Measurements from ENCODE around the gene DIO1.
"Not testable (repeated sequence)": the region's sequence is repeated elsewhere in the genome, so short reads cannot be mapped to it uniquely, and the experiment has no call there.

The DIO1 gene

GRCh38 chr1:53893999-53894636 lies at the start of gene DIO1:
Gene DIO1 (plus strand): TSS chr1:53894187. CDS start chr1:53894211, 24 bp downstream.
- peak; percentile 6 for DNase-seq

GRCh38 chr1:53847980-53848379 lies 46.0 kb upstream of the DIO1 start:
- DNase-seq = no peak

DNA sequence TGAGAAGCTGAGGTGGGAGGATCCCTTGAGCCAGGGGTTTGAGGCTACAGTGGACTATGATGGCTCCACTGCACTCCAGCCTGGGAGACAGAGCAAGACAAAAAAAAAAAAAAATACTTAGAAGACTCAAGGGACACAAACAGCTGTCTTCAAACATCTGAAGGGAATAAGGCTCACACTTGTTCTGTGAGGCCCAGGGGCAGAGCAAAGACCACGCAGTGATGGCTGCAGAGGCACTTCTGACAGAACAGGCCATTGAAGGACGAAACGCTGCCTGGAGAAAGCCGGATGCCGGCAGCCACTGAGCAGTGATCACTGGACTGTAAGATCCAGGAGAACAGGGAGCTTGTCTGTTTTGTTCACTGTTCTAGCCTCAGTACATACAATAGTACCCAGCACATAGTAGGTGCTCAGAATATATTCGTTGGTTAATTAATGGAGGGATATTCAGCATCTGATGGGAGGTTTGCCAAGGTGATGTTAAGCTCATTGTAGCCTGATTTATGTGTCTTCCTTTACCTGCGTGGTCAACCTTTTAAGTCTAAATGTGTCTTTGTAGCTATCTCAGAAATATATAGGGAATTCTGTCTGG lies 43.8 kb upstream of the DIO1 start:
- DNase-seq = no peak

DNA sequence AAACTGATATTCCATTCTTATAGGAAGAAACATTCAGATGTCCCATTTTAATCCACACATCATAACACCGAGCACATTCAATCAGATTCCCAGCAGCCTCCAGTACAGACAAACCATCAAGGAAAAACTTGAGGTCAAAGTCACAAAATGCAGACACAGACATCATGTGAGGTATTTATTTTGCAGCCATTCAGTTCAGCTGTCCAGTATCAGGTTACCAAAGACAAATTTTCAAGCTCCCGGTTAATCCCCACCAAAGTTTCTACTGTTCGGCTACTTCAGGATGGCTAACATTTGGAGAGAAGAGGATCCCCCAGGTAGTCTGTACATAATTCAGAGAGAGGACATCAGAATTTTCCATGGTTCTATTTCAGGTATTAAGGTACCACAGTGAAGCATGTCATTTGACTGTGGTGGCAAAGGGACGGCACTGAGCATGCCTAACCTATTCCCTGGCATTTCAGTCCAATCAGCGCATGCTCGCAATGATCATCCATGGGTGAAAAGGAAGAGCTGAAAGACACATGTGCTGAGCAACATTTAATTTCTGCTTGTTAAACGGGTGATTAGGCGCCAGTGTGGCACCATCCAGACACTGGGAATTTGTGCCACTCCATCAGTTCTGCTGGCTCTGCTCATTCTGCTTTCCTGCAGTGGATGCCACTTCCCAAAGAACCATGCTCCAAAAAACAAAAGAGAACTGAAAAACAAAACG lies 42.3 kb upstream of the DIO1 start:
- no peak for DNase-seq

GRCh38 chr1:53860967-53861411 lies 33.0 kb upstream of the DIO1 start:
- DNase-seq = peak; percentile 36

DNA sequence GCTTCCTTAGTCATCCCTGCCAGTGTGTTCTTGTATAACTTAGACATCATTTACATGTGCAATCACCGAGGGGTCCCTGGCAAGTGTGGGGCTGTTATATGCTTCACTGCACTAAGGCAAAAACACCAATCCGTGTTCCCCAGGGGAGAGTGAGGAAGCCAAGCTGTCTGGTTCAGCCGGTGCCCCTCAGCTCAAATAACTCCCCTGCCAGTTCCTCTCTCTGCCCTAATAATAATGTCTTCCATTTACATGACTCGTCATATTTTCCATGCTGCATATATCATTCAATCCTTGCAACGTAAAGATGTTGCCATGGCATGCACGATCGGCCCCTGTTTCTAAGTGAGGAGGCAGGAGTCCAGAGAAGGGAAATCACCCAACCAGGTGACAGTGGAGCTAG lies 31.5 kb upstream of the DIO1 start:
- no peak for DNase-seq

DNA sequence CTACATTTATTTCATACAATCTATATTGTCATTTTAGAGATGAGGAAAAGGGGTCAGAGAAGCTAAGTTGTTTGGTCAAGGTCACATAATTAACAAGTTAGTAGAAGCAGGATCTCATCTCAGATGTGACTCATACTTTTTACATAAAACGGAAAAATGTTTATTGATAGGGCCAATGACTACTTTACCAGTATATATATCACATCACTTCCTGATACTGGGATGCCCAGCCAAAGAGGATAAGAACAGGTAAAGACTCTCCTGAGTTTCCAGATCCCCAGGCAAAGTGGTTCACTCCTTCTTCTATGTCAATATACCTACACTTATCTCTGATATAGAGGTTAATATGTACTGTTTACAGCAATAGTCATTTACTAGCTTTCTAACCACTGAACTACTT lies 25.4 kb upstream of the DIO1 start:
- no peak for DNase-seq

DNA sequence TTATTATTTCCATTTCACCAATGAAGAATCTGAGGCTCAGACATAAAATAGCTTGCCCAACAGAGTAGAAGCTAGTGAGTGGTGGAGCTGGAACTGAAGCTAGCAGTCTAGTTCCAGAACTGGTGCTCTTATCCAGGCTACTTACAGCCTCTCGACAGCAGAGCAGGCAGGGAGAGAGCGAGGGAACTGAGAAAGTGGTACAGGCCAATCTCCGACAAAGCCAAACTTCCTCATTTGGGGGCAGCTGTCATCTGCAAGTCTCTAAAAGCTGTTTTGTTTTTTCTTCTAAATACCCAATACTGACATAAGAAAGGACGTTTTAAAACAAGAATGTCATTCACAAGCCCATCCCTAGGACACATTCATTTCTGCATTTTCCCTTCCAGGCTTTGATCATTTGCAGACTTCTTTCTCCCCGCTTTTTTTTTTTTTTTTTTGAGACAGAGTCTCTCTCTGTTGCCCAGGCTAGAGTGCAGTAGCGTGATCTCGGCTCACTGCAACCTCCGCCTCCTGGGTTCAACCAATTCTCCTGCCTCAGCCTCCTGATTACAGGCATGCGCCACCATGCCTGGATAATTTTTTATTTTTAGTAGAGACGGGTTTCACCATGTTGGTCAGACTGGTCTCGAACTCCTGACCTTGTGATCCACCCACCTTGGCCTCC lies 24.4 kb upstream of the DIO1 start:
- DNase-seq = no peak

GRCh38 chr1:53871221-53871620 lies 22.8 kb upstream of the DIO1 start:
- no peak for DNase-seq

DNA sequence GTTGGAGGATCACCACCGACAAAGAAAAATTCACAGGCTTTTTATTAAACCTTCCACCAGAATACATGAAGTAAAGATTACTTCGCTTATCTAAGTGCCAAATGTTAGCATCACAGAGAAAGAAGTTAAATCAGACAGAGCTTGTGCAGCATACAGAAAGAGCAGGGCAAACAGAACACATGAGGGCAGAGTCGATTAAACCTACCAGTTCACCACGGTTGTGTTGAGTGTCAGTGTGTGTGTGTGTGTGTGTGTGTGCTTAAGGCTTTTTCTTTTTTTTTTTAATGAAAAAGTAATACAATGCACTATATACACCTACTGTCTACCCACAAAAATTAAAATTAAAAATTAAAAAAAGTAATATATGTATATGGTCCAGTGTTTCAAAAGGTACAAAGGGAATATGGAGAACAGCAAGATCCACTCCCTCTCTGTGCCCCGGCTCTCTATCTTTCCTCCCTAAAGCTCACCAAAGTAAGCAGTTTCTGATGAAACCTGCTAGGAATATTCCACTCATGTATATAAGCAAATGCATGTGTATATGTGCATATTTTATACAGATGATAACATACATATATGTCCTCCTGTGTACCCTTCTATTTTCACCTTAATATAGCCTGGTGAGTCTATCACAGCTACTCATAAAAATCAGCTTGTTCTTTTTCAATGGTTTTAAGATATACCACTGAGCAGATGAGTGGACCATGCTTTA lies 22.1 kb upstream of the DIO1 start:
- no peak for DNase-seq

GRCh38 chr1:53875150-53875549 lies 18.8 kb upstream of the DIO1 start:
- not testable (repeated sequence) for DNase-seq

DNA sequence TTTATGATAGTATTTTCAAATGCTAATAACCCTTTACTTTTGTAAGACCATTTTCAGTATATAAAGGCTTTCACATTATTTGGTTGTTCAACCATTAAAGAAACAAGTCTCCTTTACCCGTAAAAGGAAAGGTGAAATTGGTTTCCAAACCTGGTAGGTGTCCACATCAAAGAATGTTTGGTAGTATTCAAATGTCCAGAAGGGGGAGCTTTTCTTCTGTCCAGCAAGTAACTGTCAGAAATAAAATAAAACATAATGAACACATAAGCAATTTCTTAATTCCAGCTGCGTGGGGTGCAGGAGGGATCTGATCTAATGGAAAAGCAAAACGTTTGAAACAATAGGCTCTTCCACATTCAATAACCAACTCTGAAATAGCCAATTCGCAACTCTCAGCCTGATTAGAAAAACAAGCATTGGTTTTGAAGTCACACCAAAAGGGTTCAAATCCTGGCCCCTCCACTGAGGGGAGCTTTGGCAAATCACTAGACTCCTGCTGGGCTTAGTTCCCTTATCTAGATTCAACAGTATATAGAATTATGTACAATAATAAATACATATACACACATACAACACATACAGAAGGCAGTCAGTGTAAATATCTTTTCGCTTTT lies 15.4 kb upstream of the DIO1 start:
- no peak for DNase-seq

DNA sequence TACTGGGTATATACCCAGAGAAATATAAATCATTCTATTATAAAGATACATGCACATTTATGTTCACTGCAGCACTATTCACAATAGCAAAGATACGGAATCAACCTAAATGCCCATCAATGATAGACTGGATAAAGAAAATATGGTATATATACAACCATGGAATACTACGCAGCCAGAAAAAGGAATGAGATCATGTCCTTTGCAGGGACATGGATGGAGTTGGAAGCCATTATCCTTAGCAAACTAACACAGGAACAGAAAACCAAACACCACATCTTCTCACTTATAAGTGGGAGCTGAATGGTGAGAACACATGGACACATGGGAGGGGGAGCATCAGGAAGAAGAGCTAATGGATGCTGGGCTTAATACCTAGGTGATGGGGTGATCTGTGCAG lies 12.1 kb upstream of the DIO1 start:
- not testable (repeated sequence) for DNase-seq

- DNase-seq = not testable (repeated sequence)
These were observed 10.4 kb upstream of the DIO1 start for GRCh38 chr1:53883600-53883999.

- no peak for DNase-seq
These were observed 5.3 kb upstream of the DIO1 start for GRCh38 chr1:53888681-53889080.

- DNase-seq = peak; percentile 89
These were observed 4.4 kb upstream of the DIO1 start, which contains the start of gene YIPF1 for GRCh38 chr1:53889304-53890298. Gene YIPF1 (minus strand): TSS chr1:53889797. CDS start chr1:53888937, 860 bp downstream.

DNA sequence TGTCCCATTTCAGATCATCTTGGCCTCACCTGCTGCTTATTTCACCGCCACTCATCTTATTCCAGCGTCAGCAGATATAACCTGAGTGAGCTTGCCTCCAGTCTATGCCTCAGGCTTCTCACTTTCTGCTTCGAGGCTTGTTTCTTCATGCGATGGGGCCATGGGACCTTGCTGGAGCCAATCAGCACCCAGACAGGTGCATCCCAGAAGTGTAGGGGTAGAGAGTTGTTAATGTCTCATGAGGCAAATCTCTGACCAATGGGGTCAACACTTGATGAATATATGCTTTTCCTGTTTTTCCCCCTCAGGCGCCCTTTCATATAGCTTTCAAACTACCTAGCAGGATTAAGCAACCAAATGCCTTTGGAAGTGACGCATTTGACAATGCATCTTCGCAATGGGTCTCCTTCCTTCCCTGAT lies 3.5 kb upstream of the DIO1 start:
- peak; percentile 37 for DNase-seq

DNA sequence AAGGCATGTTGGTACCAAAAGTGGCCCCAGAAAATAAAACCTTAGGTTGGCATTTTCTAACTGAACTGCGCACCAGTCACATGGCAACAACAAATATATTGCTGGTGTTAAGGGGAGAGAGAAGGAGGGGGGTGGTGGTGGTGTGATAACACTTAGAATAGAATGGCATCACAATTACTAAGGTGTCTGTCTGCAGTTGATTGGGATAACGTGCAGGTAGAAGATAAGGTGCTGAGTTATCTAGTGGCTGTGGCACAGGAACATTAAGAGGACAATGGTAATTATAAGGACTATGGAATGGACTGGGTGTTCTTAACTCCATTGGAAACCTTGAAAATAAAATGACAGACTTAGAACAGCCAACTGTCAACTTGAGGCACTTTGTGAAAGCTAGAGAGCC lies 3.0 kb upstream of the DIO1 start:
- DNase-seq = no peak

DNA sequence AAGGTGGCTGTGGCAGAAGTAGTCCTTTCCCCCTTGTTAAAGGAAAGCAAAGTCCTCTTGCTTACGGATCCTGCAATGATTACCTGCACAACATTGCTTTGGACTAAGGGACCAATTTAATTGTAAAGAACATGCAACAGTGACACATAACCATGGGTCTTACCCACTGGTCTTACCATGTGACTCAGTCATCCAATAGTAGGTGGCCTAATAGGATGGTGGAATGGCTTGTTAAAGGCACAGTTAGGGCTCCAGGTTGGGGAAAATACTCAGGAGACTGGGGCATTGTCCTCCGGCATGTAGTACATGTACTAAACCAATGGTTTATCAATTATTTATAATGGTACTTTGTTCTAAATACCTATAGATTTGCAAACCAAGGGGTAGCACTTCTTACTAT lies 2.3 kb upstream of the DIO1 start:
- DNase-seq = no peak

DNA sequence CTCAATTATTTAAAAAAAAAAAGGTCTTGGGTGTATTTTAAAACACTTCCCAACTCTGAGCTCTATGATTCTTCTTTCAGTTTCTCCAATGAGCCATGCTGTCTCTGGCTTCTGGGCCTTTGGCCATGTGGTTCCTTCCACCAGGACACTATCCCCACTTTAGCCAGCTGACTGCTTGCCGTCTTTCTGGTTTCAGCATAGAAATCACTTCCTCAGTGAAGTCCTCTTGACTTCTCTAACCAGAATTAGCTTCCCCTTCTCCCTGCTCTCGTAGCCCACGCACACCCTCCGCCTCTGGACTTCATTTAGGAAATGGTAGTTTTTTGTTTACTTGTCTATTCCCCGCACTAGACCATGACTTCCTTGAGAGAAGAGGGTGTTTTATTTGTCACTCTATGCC lies 1.1 kb upstream of the DIO1 start:
- DNase-seq = no peak

DNA sequence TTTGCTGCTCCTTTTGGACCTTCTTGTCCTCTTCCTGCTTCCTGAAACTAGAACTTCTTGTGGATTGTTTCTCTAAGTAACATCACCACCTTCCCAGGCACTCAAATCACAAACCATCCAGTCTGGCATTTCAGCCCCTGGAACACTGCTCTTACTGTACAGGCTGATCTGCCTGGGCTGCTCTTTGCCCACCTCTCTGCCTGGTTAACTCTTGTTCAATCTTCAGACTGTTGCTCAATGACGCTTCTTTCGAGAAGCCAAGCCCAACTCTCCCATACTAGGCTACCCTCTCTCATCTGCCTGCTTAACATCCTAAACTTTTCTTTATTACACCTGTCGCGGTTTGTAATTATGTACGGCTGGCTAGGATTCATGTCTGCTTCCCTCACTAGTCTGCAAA lies 657 bp downstream of the DIO1 start:
- DNase-seq = no peak
